ENCODE results near the gene VWF. TPM values are rescaled to one million over a fixed set of nuclear protein-coding genes. Genes with fewer than 3 reads are reported as not detected.
A peak's percentile ranks its signal among the peaks of the same experiment; 100 is the strongest.

VWF gene
- total RNA-seq, 4 donors from 2014 or later = 21.1 to 92.5 (median 49.7) TPM

DNA sequence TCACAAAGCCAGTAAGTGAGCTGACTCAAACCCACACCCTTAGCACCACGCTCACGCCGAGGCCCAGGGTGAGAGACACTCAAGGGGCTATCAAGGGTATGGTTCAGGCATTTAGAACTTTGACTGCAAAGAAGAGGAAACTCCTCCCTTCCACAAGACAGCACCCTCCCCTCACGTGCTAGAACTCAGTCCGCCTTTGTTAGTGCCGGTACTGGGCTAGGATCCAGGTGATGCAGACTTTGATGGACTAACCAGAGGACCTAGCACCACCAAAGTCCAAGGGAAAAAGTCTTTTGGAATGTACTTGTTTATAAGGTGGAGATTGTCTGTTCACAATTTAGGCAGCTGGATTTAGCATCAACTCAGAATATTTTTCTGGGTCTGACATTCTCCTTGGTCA lies 33.7 kb downstream of the VWF start:
- intact Hi-C loops (cut with DNase I) = no loop called here
- no peaks in the 10 kb centered on the region for H3K36me3 ChIP-seq
- 31 to 50% methylated on average over 4 to 6 of the region's 6 CpGs for WGBS, 2 donors
- peaks cover 16 to 61% (median 35%) of the 10 kb centered on the region in 3 donors for H3K4me1 ChIP-seq
- no peaks in the 10 kb centered on the region for H3K9me3 ChIP-seq
- peak overlapping the region in 1 of 4 donors; percentile 63 for H3K27ac ChIP-seq
- TF ChIP-seq, protein P1, sequence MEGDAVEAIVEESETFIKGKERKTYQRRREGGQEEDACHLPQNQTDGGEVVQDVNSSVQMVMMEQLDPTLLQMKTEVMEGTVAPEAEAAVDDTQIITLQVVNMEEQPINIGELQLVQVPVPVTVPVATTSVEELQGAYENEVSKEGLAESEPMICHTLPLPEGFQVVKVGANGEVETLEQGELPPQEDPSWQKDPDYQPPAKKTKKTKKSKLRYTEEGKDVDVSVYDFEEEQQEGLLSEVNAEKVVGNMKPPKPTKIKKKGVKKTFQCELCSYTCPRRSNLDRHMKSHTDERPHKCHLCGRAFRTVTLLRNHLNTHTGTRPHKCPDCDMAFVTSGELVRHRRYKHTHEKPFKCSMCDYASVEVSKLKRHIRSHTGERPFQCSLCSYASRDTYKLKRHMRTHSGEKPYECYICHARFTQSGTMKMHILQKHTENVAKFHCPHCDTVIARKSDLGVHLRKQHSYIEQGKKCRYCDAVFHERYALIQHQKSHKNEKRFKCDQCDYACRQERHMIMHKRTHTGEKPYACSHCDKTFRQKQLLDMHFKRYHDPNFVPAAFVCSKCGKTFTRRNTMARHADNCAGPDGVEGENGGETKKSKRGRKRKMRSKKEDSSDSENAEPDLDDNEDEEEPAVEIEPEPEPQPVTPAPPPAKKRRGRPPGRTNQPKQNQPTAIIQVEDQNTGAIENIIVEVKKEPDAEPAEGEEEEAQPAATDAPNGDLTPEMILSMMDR (IDR thresholded peaks at IDR 0.05) = no peak
- TF ChIP-seq POLR2A (IDR thresholded peaks at IDR 0.05) = no peak
- H3K27me3 ChIP-seq = no peaks in the 10 kb centered on the region
- H3K4me3 ChIP-seq = no peak overlapping the region
- no peak for DNase-seq

DNA sequence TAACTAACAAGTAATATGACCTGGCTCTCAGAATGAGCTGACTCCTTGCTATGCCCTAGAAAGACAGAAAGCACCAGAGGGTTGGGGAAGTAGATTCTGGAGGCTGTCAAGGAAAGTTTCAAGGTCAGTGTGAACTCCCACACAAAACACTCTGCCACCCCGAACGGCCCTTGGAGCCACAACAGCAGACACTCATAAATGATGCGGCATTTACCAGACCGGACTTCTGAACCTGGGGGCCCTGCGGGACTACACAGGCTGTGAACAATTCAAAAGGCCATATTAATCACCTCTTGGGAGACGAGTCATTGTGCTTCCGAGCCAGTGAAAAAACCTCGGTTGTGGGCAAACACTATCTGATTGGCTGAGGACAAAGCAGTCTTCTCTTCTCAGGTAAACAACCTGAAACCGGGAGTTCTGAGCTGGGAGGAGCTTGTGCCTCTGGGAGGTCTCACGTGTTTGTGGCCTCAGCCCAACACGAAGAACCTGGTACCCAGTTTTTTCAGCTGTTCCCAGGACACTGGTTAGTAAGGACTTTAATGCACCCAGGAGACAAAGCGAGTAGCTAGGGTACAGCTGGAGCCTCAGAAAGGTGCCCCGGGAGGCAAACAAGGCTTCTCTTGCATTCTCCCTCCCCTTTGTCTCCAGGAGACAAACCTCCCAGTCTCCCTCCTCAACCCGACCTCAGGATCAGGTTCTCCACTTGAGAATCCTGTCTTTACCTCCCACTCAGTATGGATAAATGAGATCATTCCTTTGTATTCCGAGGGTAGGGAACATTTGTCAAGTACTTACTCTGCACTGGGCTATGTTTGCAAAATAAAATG lies 35.3 kb downstream of the VWF start:
- Histone ChIP-seq H3K27me3 (no peaks in the 10 kb centered on the region), H3K36me3 (no peaks in the 10 kb centered on the region), H3K4me1 (peaks cover 16 to 70% (median 45%) of the 10 kb centered on the region in 3 donors), H3K4me3 (no peak overlapping the region), H3K9me3 (no peaks in the 10 kb centered on the region), H3K27ac (peak overlapping the region in 3 of 4 donors; percentile 2 to 65 (median 60))
- TF ChIP-seq, protein P1 (IDR thresholded peaks at IDR 0.05) = no peak
- TF ChIP-seq POLR2A (IDR thresholded peaks at IDR 0.05) = no peak
- WGBS, 2 donors = 29 to 33% methylated on average over 11 to 14 of the region's 15 CpGs
- DNase-seq = no peak
- intact Hi-C loops (cut with DNase I) = no loop called here

DNA sequence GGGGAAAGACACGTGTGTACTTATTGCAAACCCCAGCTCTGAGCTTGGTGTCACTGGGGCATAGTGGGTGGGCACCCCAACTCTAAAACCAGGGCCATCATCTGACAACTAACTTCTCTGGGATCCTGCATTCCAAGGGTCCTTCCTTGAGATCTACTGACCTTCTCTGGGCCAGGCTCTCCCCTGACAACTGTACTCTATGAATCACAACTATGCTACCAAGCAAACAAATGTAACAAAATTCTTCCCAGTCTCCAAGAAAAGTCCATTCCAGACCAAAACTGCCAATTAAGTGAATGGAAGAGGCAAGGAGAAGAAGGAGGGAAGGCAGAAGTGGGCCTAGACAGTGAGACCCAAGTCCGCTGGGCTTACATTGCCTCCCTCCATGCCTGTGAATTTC lies 38.2 kb downstream of the VWF start:
- no peak overlapping the region for H3K4me3 ChIP-seq
- WGBS, 2 donors = 90 to 94% methylated on average over 2 of the region's 2 CpGs
- TF ChIP-seq, protein P1 (IDR thresholded peaks at IDR 0.05) = no peak
- no peak for TF ChIP-seq POLR2A (IDR thresholded peaks at IDR 0.05)
- intact Hi-C loops (cut with DNase I) = no loop called here
- no peaks in the 10 kb centered on the region for H3K9me3 ChIP-seq
- no peaks in the 10 kb centered on the region for H3K36me3 ChIP-seq
- H3K4me1 ChIP-seq = peaks cover 0 to 47% (median 32%) of the 10 kb centered on the region in 3 donors
- DNase-seq = no peak
- H3K27ac ChIP-seq = no peak overlapping the region
- H3K27me3 ChIP-seq = no peaks in the 10 kb centered on the region

DNA sequence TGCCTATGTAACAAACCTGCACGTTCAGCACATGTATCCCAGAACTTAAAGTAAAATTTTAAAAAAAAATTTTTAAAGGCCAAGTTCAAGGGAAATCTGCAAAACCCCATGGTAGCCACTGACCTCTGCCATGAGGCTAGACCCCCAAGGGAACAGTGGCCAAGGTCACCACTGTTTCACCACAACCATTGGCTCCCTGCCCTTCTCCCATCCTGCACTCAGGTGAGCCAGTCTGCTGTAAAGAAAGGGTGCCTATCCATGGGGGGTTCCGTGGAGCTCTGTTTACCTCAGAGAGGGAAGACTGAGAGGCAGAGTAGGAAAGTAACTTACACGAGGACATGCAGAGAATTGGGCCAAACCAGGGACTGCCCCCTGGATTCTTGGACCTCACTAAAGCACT lies 38.6 kb downstream of the VWF start:
- no peak overlapping the region for H3K27ac ChIP-seq
- WGBS, 2 donors = 76 to 79% methylated on average over 3 of the region's 3 CpGs
- DNase-seq = no peak
- peaks cover 0 to 43% (median 28%) of the 10 kb centered on the region in 3 donors for H3K4me1 ChIP-seq
- no peak overlapping the region for H3K4me3 ChIP-seq
- no peaks in the 10 kb centered on the region for H3K36me3 ChIP-seq
- intact Hi-C loops (cut with DNase I) = no loop called here
- no peak for TF ChIP-seq POLR2A (IDR thresholded peaks at IDR 0.05)
- TF ChIP-seq, protein P1 (IDR thresholded peaks at IDR 0.05) = no peak
- H3K27me3 ChIP-seq = no peaks in the 10 kb centered on the region
- H3K9me3 ChIP-seq = no peaks in the 10 kb centered on the region

DNA sequence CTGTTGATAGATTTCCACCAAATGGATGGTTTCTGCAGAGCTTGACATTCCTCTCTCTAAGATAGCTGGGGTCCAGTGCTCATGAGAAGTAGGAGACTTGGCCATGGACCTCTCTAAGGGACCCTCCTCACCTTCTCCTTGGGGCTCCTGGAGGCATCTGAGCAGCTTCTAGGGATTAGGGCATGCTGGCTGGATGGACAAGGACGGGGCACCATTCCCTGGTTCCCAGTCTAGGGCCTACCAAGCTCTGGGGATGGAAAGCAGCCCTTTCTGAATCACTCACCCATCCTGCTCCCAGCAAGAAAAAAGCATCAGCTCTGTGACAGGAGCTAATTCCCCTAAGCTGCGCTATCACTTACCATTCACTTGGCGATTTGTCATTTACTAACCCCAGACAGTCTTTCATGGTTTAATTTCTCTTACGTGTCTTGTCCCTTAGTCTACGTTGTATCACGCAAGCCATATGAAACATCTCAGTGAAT lies 39.5 kb downstream of the VWF start:
- Histone ChIP-seq H3K9me3 (no peaks in the 10 kb centered on the region), H3K27ac (peak overlapping the region in 1 of 4 donors; percentile 29), H3K4me1 (peaks cover 6 to 43% (median 21%) of the 10 kb centered on the region in 3 donors), H3K36me3 (no peaks in the 10 kb centered on the region), H3K27me3 (no peaks in the 10 kb centered on the region), H3K4me3 (no peak overlapping the region)
- no peak for DNase-seq
- 94 to 96% methylated on average over 6 of the region's 6 CpGs for WGBS, 2 donors
- TF ChIP-seq POLR2A (IDR thresholded peaks at IDR 0.05) = no peak
- TF ChIP-seq, protein P1 (IDR thresholded peaks at IDR 0.05) = no peak
- intact Hi-C loops (cut with DNase I) = no loop called here
